GM21367 (cell line): ENCODE results near the gene SNCB.
A peak's percentile ranks its signal among the peaks of the same experiment; 100 is the strongest.
"Not testable (repeated sequence)": the region's sequence is repeated elsewhere in the genome, so short reads cannot be mapped to it uniquely, and the experiment has no call there.

Experiments used
- ATAC-seq: cut with Tn5 transposase; IDR thresholded peaks from one replicate; pipeline ENCODE4 v1.9.1; 2021; ENCODE audit not compliant: unreplicated experiment

SNCB gene

GRCh38 chr5:176606032-176606431, 24.3 kb downstream of the SNCB start:
- ATAC-seq: no peak

DNA sequence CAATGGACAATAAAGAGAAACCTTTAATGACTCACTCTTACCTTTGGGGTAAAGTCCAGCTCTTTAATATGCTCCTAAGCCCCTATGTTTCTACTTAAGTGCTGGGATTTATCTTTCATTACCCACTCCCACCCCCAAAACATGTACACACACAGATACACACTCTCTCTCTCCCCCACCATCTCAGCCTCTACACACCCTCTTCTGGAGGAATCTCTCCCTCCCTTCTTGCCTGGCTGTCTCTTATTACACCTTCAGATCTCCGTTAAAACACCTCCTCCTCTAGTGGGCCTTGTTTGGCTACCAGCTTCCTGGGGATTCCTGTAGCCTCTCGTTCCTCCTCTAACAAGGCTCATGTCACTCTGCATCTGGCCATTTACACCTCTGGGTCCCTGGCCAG, 27.2 kb downstream of the SNCB start:
- no peak for ATAC-seq

GRCh38 chr5:176601901-176602482, 28.3 kb downstream of the SNCB start:
- no peak for ATAC-seq

GRCh38 chr5:176599749-176600430, 30.4 kb downstream of the SNCB start:
- not testable (repeated sequence) for ATAC-seq

GRCh38 chr5:176597417-176598389, 32.6 kb downstream of the SNCB start:
- no peak for ATAC-seq

DNA sequence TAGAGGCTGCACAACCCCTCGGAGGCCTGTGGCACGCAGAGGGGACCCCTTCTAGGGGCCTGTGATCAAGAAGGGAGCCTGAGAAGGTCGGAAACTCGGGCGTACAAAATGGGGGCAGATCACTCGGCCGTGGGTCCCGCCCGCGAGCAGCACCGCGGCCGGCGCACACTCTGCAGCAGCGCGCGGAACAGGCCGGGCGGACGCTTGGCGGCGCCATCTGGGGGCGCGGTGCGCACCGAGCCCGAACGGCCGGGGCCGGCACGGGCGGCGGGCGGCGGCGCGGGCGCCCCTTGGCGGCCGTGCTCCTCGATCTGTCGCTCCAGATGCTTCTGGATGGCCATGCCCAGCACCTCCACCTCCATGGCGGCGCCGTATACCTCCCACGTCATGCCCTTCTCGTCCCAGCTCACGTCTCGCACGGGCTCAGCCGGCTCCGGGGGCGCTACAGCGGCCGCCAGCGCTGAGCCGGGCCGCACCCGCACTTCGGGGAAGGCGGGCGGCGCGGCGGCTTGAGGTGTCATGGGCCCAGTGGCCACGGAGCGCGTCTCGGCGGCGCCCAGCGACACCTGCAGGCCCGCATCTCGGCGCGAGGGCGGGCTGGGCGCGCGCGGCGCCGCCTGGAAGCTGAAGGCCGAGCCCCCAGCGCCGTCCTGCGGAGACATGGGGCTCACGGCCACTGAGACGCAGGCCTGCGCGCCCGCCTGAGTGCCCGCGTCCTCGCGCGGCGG, 33.5 kb downstream of the SNCB start:
- peak; percentile 65 for ATAC-seq

DNA sequence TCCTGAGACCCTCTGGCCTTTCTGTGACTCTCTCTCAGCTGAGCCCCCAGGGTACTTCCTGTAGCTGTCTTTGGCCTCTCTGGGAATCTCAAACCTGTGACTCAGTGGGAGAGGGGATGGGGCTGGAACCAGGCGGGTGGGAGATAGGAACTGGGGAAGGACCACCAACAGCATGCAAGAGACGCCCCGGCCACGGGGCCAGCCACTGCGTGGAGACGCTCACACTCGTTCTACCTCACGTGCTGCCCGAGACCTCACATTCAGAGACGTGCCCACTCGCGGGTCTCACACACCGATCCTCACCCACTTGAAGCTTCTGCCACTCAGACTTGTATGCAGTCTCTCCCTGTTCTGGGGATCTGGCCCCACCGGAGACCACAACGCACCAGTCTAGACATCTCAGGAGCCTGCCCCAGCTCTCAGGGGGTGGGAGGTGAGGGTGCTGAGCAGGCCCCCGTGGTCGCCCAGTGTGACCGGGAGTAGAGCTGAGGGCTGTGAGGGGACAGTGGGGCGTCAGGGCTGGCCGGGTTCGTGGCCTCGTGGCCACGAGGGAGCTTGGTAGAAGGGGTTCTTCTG, 34.2 kb downstream of the SNCB start:
- no peak for ATAC-seq

- no peak for ATAC-seq
These were observed 34.9 kb downstream of the SNCB start for GRCh38 chr5:176595386-176595943.

GRCh38 chr5:176594554-176594953, 35.8 kb downstream of the SNCB start:
- no peak for ATAC-seq

DNA sequence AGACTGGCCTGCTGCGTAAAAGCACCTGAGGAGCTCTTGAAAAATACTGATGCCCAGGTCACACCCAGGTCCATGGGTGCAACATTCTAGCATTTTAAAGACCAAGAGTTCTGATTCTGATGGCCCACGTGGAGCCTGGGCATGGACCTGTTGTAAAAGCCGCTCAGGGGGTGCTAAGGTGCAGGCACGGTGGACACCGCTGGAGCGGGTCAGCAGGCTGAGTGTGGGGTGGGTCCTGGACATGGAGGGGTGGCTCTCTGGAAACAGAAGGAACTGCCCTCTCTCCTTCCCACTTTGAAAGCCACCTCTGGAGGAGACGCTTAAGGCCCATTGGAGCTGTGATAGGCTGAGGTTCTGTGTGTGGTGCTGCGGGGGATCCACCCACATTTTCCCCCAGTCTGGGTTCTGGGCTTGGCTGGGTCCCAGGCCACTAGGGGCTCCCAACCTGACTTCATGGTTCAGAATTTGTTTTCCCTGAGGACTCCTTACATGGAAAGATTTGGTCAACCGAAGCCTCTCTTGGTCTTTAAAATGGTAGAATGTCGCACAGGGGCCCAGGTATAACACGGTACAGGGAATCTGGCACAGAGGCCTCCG, 37.0 kb downstream of the SNCB start:
- no peak for ATAC-seq

DNA sequence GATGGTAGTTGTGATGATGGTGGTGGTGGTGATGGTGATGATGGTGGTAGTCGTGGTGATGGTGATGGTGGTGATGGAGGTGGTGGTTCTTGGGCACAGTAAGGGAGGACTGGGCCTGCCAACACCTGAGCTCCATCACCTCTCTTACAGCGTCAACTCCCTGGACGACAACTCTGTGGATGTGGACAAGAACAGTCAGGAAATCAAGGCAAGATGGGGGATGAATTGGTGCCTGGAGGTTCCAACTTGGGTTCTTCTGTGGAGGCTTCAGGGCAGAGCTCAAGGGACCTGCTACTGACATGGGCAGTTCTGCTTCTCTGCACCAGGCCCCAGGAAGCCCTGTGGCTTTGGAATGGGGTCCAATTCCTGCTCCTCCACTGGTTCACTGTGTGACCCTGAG, 37.8 kb downstream of the SNCB start:
- ATAC-seq: no peak

GRCh38 chr5:176591667-176592066, 38.7 kb downstream of the SNCB start:
- not testable (repeated sequence) for ATAC-seq

GRCh38 chr5:176590035-176590717, 40.2 kb downstream of the SNCB start:
- no peak for ATAC-seq

DNA sequence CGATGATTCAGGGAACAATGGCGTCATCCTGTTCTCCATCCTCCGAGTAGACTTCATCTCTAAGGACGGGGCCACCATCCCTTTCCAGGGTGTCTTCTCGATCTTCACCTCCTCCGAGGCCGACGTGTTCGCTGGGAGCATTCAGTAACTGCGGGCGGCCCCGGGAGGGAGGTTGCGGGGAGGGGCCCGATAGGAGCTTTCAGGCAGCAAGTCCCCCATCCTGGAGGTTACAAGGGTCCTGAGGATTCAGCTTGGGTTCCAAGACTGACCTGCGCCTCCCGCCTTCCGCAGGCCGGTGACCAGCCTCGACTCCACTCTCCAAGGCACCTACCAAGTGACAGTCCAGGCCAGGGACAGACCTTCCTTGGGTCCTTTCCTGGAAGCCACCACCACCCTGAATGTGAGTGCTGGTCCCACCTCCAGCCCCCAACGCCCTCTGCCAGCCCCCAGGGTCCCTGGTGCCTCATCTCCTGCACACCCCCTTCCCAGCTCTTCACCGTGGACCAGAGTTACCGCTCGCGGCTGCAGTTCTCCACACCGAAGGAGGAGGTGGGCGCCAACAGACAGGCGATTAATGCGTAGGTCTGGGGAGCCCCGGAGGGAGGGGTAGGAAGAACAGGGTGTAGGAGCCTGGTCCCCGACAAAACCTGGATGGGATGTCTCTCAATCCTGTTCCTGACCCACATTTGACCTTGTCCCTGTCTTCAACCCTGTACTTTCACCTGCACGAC, 41.1 kb downstream of the SNCB start:
- ATAC-seq: no peak

DNA sequence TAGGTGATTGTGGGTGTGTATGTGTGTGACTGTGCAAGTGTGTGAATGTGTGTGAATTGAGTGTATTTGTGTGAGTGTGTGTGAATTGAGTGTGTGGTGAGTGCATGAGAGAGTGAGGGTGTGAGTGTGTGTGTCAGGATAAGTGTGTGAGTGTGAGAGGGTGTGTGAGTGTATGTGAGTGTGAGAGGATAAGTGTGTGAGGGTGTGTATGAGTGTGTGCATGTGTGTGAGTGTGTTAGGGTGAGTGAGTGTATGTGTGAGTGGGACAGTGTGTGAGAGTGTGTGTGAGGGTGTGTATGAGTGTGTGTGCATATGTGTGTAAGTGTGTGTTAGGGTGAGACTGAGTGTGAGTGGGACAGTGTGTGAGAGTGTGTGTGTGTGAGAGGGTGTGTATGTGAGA, 42.0 kb downstream of the SNCB start:
- no peak for ATAC-seq

DNA sequence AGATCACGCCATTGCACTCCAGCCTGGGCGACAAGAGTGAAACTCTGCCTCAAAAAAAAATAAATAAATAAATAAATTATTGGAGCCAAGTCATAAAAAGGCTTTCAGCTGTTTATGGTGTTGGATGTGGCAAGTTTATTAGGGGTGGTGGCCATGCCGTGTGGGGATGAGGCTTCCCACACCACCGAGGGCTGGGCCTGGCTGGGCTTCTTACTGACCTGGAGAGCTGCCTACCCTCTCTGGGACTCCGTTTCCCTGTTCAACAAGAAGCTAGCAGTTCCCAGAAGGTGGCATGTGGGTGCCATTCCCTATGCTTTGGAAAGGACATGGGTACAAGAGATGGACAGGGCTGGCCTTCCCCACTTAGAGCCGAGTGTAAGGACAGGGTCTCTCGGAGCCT, 42.9 kb downstream of the SNCB start:
- ATAC-seq: no peak

DNA sequence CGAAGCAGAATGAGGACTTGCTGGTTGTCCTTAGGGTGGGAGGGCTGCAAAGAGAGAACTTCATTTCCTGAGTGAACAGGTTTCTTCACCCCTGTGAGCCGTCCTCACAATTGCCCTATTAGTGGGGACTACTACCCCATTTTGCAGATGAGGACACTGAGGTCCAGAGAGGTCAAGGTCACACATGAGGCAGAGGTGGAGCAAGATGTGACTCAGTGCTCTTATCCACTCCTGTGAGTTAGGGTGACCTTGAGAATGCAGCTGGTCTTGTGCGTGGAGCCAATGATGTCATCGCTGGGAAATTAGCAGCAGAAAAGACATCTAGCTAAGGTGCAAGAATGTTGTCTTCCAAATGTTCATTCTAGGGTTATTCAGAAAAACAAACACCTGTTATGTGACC, 47.3 kb downstream of the SNCB start:
- ATAC-seq: no peak

DNA sequence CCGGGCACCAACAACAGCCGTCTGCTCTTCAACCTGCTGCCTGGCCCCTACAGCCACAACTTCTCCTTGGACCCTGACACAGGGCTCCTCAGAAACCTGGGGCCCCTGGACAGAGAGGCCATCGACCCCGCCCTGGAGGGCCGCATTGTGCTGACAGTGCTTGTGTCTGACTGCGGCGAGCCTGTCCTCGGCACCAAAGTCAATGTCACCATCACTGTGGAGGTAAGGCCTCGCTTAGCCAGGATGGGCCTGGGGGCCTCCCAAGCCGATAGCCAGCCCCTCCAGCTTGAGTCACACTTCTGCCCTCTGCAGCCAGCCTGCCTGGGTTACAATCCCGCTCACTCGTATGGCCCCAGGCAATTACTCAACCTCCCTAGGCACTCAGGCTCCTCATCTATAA, 49.0 kb downstream of the SNCB start:
- no peak for ATAC-seq

GRCh38 chr5:176579323-176579722, 51.0 kb downstream of the SNCB start:
- no peak for ATAC-seq
